HEK293 (cell line): Measurements from ENCODE around the gene PARP3.

Experiments
- CTCF ChIP-seq: fragments of 450-650 bp; formaldehyde crosslinking; IDR thresholded peaks from 2 replicates; pipeline ENCODE4 v1.5.1; 2016; ENCODE audit warnings: missing biosample characterization, missing genetic modification characterization
- REST ChIP-seq: fragments of 450-650 bp; formaldehyde crosslinking; IDR thresholded peaks from 2 replicates; pipeline ENCODE4 v1.5.1; 2016; ENCODE audit warnings: missing biosample characterization, missing genetic modification characterization
- ZBTB11 ChIP-seq: fragments of 450-650 bp; formaldehyde crosslinking; conservative IDR thresholded peaks from 2 replicates; pipeline ENCODE4 v1.5.1; 2016; ENCODE audit warnings: low read depth, missing biosample characterization, missing genetic modification characterization
- ZNF623 ChIP-seq: fragments of 450-650 bp; formaldehyde crosslinking; IDR thresholded peaks from 2 replicates; pipeline ENCODE4 v1.5.1; 2016; ENCODE audit warnings: missing biosample characterization, missing genetic modification characterization

GRCh38 chr3:51978143-51978502 lies 36.0 kb downstream of the PARP3 start:
- TF ChIP-seq REST (tag by site-specific recombination) (no peak), ZBTB11 (tag by site-specific recombination) (no peak), CTCF (tag by site-specific recombination) (no peak), ZNF623 (tag by site-specific recombination) (no peak)
